A673 (cell line): Measurements from ENCODE around the gene DUOX1. TPM values are rescaled to one million over a fixed set of nuclear protein-coding genes. Genes with fewer than 3 reads are reported as not detected.
"Not testable (repeated sequence)": the region's sequence is repeated elsewhere in the genome, so short reads cannot be mapped to it uniquely, and the experiment has no call there.

Experiments used
- Bru-seq: library from RNA; stranded (reverse); fragments of 400-500 nt; gene quantifications from one replicate; lab custom pipeline; 2021; lab: Mats Ljungman, UMichigan
- BruChase-seq, 2 experiments: library from RNA; stranded (reverse); fragments of 400-500 nt; gene quantifications; one replicate each; lab custom pipeline; 2021; lab: Mats Ljungman, UMichigan
- BruUV-seq: library from RNA; stranded (reverse); fragments of 400-500 nt; replicated peaks from 2 replicates; lab custom pipeline; 2021; lab: Mats Ljungman, UMichigan
- CTCF ChIA-PET: fragments of 300-600 bp; sonication (Branson Sonifier 250); formaldehyde crosslinking; loops from one replicate; lab custom pipeline; 2022; ENCODE audit warnings: antibody characterized with exemption; lab: Charles Lee
- POLR2A ChIA-PET: fragments of 300-600 bp; sonication (Branson Sonifier 250); formaldehyde crosslinking; loops from one replicate; lab custom pipeline; 2022; ENCODE audit warnings: antibody characterized with exemption; ENCODE audit not compliant: low non-redundant PET; lab: Charles Lee
- DNase-seq: peaks from one replicate; pipeline ENCODE4 v3.0.0-alpha.2; 2015; ENCODE audit warnings: low spot score
- H3K27ac ChIP-seq: fragments of 200-600 bp; sonication (generic); 2 replicates; pipeline ENCODE4 v1.5.1; 2016; ENCODE audit warnings: mixed run types, low read depth, mild to moderate bottlenecking, mixed read lengths, antibody characterized with exemption, low read length; ENCODE audit not compliant: poor library complexity, severe bottlenecking
- H3K27me3 ChIP-seq: fragments of 200-600 bp; sonication (generic); replicated peaks from 2 replicates; pipeline ENCODE4 v1.6.1; 2017; ENCODE audit warnings: mixed run types, low read depth, mild to moderate bottlenecking, mixed read lengths, antibody characterized with exemption, low read length; ENCODE audit not compliant: insufficient read depth, poor library complexity
- H3K36me3 ChIP-seq: fragments of 200-600 bp; sonication (generic); 2 replicates; pipeline ENCODE4 v1.6.1; 2016; ENCODE audit warnings: mixed run types, mild to moderate bottlenecking, mixed read lengths, antibody characterized with exemption, low read length; ENCODE audit not compliant: insufficient read depth, poor library complexity, severe bottlenecking
- H3K4me1 ChIP-seq: fragments of 200-600 bp; sonication (generic); 2 replicates; pipeline ENCODE4 v1.6.1; 2017; ENCODE audit warnings: mixed run types, mild to moderate bottlenecking, mixed read lengths, antibody characterized with exemption, low read length; ENCODE audit not compliant: insufficient read depth, poor library complexity, severe bottlenecking
- H3K4me3 ChIP-seq: fragments of 200-600 bp; sonication (generic); 2 replicates; pipeline ENCODE4 v1.5.1; 2016; ENCODE audit warnings: low read depth, mixed run types, mild to moderate bottlenecking, mixed read lengths, low read length; ENCODE audit not compliant: poor library complexity, severe bottlenecking
- H3K9me3 ChIP-seq: fragments of 200-600 bp; sonication (generic); 2 replicates; pipeline ENCODE4 v1.6.1; 2016; ENCODE audit warnings: mixed run types, low read depth, mild to moderate bottlenecking, mixed read lengths, antibody characterized with exemption, low read length; ENCODE audit not compliant: poor library complexity, severe bottlenecking
- EZH2 ChIP-seq: fragments of 200-600 bp; sonication (generic); IDR thresholded peaks from 2 replicates; pipeline ENCODE4 v1.6.1; 2017; ENCODE audit warnings: borderline replicate concordance, low read depth, mild to moderate bottlenecking, mixed read lengths, antibody characterized with exemption, low read length; ENCODE audit not compliant: poor library complexity, severe bottlenecking
- intact Hi-C: fragments of 100-400 bp; cut with micrococcal nuclease; formaldehyde crosslinking; loops from one replicate; pipeline ENCODE4 v1.10.0; 2022; ENCODE audit not compliant: unreplicated experiment
- long read RNA-seq: library from polyadenylated mRNA; stranded (forward); transcript quantifications from one replicate; pipeline ENCODE4 v2.0.0, GENCODE V29; 2022
- total RNA-seq: library from RNA; stranded (reverse); gene quantifications from 2 replicates; pipeline ENCODE4 v1.2.3, GENCODE V29; 2021
- TF ChIP-seq, protein P1 (sequence below): fragments of 300-800, 200-600 bp; sonication (generic); conservative IDR thresholded peaks from 2 replicates; pipeline ENCODE4 v1.5.1; 2017; ENCODE audit warnings: low read depth, mild to moderate bottlenecking, antibody characterized with exemption, low read length, moderate library complexity, mixed read lengths

DUOX1 gene
- 1.4 and 1.7 TPM in 2 replicates for total RNA-seq
- Bru-seq, nascent RNA, result percentile 20 among the genes with signal in this experiment
- BruChase-seq, experiment 1, labeled RNA remaining after a 2-hour chase, result percentile 15 among the genes with signal in this experiment
- BruChase-seq, experiment 2, labeled RNA remaining after a 6-hour chase, result percentile 22 among the genes with signal in this experiment
- long read RNA-seq, partial matches to known transcripts, result 0 of 54 reads
- long read RNA-seq, other reads (novel, unspliced or antisense), result 54 of 54 reads

DNA sequence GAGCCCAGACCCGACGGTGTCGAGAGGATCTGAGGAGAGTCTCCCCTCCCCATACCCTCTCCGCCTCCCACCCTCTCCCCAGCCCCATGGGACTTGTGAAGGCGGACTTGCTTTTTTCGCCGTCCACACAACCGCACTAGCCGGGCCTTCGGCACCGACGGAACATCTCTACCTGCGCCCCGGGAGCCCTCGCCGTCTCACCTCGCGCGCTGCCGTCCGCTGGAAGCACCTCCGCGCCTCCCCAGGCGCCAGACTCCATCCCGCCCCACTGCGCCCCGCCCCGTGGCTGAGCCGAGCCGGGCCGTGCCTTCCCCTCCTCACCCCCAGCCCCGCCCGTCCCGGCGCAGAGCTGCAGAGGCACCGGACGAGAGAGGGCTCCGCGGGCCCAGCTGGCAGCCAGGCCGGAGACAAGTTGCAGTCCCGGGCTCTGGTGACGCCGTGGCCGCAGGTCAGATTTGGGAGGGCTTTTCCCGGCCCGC is at the start of gene DUOX1, which contains the start of gene DUOXA1:
Gene DUOX1 (plus strand): TSS at position 344 of the 479 bp plus-strand sequence. CDS start 1,973 bp downstream, outside the sequence.
Gene DUOXA1 (minus strand): TSS at position 229 of the 479 bp plus-strand sequence. CDS start 6,865 bp downstream, outside the sequence.
- no peak for DNase-seq
- Histone ChIP-seq H3K27me3 (no peaks in the 10 kb centered on the region), H3K36me3 (no peaks in the 10 kb centered on the region), H3K27ac (no peak within 1 kb of the TSS), H3K4me1 (no peaks in the 10 kb centered on the region), H3K9me3 (no peaks in the 10 kb centered on the region), H3K4me3 (peak within 1 kb of the TSS; percentile 26)
- ChIA-PET POLR2A (no interaction called here), CTCF (interaction anchor here (0.7 to 2.7 kb wide), 2 partner anchors 12 to 466 kb away, joined by 3 to 7 read pairs; no protein-coding TSS in a partner anchor)
- intact Hi-C loops, result no loop called here
- no TSS peak for BruUV-seq
- TF ChIP-seq EZH2, result no peak
- TF ChIP-seq, protein P1, sequence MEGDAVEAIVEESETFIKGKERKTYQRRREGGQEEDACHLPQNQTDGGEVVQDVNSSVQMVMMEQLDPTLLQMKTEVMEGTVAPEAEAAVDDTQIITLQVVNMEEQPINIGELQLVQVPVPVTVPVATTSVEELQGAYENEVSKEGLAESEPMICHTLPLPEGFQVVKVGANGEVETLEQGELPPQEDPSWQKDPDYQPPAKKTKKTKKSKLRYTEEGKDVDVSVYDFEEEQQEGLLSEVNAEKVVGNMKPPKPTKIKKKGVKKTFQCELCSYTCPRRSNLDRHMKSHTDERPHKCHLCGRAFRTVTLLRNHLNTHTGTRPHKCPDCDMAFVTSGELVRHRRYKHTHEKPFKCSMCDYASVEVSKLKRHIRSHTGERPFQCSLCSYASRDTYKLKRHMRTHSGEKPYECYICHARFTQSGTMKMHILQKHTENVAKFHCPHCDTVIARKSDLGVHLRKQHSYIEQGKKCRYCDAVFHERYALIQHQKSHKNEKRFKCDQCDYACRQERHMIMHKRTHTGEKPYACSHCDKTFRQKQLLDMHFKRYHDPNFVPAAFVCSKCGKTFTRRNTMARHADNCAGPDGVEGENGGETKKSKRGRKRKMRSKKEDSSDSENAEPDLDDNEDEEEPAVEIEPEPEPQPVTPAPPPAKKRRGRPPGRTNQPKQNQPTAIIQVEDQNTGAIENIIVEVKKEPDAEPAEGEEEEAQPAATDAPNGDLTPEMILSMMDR, result no peak

DNA sequence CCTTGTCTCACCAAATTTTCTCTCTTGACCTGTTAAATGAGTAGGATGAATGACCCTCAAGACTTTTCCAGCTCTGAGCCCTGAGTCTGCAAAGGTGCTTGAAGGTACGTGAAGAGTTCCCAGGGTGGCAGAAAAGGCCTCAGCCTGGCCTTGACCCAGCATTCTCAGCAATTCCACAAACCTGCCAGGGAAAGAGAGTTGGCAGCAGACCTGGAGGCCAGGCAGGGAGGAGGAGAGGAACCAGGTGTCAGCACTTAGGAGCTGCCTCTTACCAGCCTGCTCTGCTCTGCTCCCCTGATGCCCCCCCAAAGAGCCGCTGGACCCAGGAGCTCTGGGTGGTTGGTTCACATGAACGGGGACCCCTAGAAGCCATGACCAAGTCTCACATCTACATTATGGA is 49.2 kb upstream of the DUOX1 start:
- H3K27ac ChIP-seq, H3K4me3 ChIP-seq, intact Hi-C loops, H3K9me3 ChIP-seq, BruUV-seq, H3K36me3 ChIP-seq, DNase-seq, H3K4me1 ChIP-seq, POLR2A ChIA-PET, H3K27me3 ChIP-seq: not testable (repeated sequence)
- CTCF ChIA-PET, result interaction anchor here (0.7 kb wide), 1 partner anchor 29 kb away, joined by 3 read pairs; no protein-coding TSS in a partner anchor

DNA sequence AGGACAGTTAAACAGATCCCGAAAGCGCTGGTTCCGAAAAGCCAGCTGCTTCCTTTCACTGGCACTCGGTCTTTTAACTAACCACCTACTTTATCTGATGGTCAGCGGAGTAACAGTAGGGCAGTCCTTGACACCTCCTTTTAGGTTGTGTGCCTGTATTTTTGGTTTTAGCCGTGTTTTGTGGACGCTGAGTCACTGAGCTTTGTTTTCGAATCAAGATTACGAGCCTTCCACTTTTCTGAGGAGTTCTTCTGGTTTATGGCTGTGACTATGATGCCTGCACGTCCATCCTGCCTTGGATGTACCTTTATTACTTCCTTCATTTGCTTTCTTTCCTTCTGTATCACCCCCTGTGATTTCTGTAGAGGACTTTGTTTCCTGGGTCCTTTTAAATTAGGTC is 47.4 kb upstream of the DUOX1 start:
- H3K27me3 ChIP-seq, BruUV-seq, CTCF ChIA-PET, H3K4me3 ChIP-seq, H3K27ac ChIP-seq, DNase-seq, POLR2A ChIA-PET, H3K9me3 ChIP-seq, intact Hi-C loops, H3K36me3 ChIP-seq, H3K4me1 ChIP-seq: not testable (repeated sequence)

DNA sequence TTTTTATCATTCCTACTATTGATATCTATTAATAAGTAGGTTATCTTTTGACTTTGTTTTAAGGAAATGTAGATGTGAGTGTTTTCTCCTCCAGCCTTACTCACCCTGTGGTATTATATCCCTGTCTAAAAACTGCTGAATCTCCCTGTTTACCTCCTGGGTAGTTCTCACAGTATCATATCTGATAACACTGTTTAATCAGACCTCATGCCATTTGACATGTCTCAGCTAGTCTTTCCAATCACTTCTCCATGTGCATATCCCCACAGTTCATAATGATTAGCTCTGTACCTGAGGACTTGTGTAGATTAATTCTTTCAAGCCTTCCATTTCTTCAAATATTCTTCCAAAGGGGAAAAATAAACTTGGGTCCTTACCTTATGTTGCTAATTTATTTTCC is 46.6 kb upstream of the DUOX1 start:
- TF ChIP-seq, protein P1, result no peak
- Histone ChIP-seq H3K4me3 (no peak overlapping the region), H3K27ac (no peak overlapping the region), H3K4me1 (no peaks in the 10 kb centered on the region), H3K9me3 (no peaks in the 10 kb centered on the region), H3K27me3 (no peaks in the 10 kb centered on the region), H3K36me3 (no peaks in the 10 kb centered on the region)
- ChIA-PET CTCF (no interaction called here), POLR2A (no interaction called here)
- no peak for DNase-seq
- no TSS peak for BruUV-seq
- intact Hi-C loops, result no loop called here
